ENCODE measurements around the gene PTPN1. TPM values are rescaled to one million over a fixed set of nuclear protein-coding genes. Genes with fewer than 3 reads are reported as not detected.

PTPN1 gene
- polyA plus RNA-seq, 3 donors = 12.4 to 21.4 (median 19.1) TPM

DNA sequence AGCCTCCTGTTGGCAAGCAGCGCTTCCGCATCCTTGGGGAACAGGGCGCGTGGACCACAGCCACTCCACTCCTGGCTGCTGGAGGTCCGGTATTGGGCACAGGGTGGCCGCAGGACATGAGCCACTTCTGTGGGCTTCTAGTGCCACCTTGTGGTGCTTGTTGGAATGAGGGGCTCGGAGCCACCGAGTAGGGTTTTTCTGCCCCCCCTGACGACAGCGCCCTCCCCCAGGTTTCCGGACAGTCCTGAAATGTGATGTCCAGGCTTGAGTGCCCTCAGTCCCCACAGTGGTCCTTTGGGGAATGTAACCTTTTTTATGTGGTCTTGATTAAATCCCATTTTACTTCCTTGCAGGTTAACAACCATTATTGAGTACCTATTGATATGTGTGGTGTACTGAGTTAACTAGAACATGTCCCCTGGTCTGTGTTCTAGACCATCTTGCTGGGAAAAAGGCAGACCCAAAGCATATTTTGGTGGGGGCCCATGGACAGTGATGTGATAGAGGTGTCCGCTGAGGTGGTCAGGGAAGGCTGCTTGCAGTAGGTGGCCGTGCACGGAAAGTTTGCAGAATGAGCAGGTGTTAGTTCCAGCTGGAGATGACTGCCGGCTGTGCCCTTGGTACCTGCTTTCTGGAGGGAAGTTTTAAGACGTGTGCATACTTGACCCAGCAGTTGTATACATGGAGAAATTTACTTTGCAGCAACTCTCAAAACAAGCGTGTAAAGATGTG lies 70.0 kb downstream of the PTPN1 start:
- Mint-ChIP-seq H3K9me3 (no peaks in the 10 kb centered on the region), H3K27ac (peak overlapping the region in 3 of 7 donors; percentile 20 to 67 (median 33)), H3K27me3 (ENCODE audit: low read depth in 3 of 3) (no peaks in the 10 kb centered on the region), H3K36me3 (peaks cover 85 to 94% of the 10 kb centered on the region in 2 donors), H3K4me1 (peaks cover 2% of the 10 kb centered on the region), H3K4me3 (no peak overlapping the region)
- intact Hi-C loops (cut with micrococcal nuclease) = loop anchor here in 1 of 2 donors (2.0 to 10.0 kb wide), 2 partner anchors 393 to 605 kb away; no protein-coding TSS in a partner anchor
- TF ChIP-seq, protein P1, sequence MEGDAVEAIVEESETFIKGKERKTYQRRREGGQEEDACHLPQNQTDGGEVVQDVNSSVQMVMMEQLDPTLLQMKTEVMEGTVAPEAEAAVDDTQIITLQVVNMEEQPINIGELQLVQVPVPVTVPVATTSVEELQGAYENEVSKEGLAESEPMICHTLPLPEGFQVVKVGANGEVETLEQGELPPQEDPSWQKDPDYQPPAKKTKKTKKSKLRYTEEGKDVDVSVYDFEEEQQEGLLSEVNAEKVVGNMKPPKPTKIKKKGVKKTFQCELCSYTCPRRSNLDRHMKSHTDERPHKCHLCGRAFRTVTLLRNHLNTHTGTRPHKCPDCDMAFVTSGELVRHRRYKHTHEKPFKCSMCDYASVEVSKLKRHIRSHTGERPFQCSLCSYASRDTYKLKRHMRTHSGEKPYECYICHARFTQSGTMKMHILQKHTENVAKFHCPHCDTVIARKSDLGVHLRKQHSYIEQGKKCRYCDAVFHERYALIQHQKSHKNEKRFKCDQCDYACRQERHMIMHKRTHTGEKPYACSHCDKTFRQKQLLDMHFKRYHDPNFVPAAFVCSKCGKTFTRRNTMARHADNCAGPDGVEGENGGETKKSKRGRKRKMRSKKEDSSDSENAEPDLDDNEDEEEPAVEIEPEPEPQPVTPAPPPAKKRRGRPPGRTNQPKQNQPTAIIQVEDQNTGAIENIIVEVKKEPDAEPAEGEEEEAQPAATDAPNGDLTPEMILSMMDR (IDR thresholded peaks at IDR 0.05) = peak; percentile 83
- 84% methylated on average over 12 of the region's 17 CpGs for WGBS (ENCODE audit: insufficient coverage)
- Histone ChIP-seq H3K27me3 (ENCODE audit: control insufficient read depth in 2 of 2, insufficient read depth in 2 of 2, low read length in 2 of 2) (no peaks in the 10 kb centered on the region), H2AFZ (ENCODE audit: insufficient read depth, low read depth, low read length, poor library complexity, severe bottlenecking) (no peak overlapping the region), H3K9me3 (replicated peaks in 1 of 2; ENCODE audit: control insufficient read depth in 1 of 2, insufficient read depth in 1 of 2, low read length in 2 of 2) (no peaks in the 10 kb centered on the region), H3K4me2 (replicated peaks; ENCODE audit: extremely low read depth, low read length, poor library complexity, severe bottlenecking) (no peak overlapping the region), H3K36me3 (replicated peaks in 1 of 2; ENCODE audit: control insufficient read depth in 1 of 2, insufficient read depth in 2 of 2, low read length in 2 of 2) (peaks cover 86 to 92% of the 10 kb centered on the region in 2 donors), H3K4me1 (ENCODE audit: control insufficient read depth in 1 of 2, insufficient read depth in 2 of 2, low read length in 2 of 2) (no peaks in the 10 kb centered on the region), H4K20me1 (ENCODE audit: insufficient read depth, low read length) (peaks cover 54% of the 10 kb centered on the region), H3K79me2 (ENCODE audit: insufficient read depth, low read length) (no peaks in the 10 kb centered on the region), H3K9ac (ENCODE audit: insufficient read depth, low read length, poor library complexity, severe bottlenecking) (no peak overlapping the region), H3K27ac (ENCODE audit: low read depth in 1 of 2, low read length in 2 of 2) (no peak overlapping the region), H3K4me3 (replicated peaks in 1 of 3; ENCODE audit: low read depth in 2 of 3, low read length in 3 of 3) (no peak overlapping the region)
- peak; percentile 32 to 52 (median 42) for DNase-seq

DNA sequence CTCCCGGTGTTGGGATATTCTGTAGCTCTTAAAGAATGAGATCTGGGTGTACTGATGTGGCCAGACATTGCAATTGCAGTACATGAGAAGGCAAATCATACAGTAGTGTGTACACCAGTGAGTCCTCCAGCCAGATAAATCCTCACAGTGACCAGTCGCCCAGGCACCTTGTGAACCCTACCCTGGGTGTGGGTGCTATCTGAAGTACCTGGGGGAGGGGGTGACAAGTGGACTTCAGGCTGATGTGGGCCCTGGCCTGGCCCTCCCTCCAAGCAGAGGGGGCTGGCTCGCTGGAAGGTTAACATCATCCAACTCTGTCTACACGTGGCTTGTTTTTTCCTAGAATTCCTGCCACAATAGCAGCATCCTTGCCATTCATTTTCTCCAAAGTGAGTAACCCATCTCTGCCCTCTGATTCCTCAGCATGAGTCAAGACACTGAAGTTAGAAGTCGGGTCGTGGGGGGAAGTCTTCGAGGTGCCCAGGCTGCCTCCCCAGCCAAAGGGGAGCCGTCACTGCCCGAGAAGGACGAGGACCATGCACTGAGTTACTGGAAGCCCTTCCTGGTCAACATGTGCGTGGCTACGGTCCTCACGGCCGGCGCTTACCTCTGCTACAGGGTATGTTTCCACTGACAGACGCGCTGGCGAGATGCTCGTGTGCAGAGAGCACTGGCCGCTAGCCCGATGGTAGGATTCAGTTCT lies 70.8 kb downstream of the PTPN1 start:
- 96% methylated on average over 21 of the region's 21 CpGs for WGBS (ENCODE audit: insufficient coverage)
- H2AFZ ChIP-seq (ENCODE audit: insufficient read depth, low read depth, low read length, poor library complexity, severe bottlenecking) = no peak overlapping the region
- H3K4me1 ChIP-seq (ENCODE audit: control insufficient read depth in 1 of 2, insufficient read depth in 2 of 2, low read length in 2 of 2) = no peaks in the 10 kb centered on the region
- Mint-ChIP-seq H3K9me3 (no peaks in the 10 kb centered on the region), H3K27ac (no peak overlapping the region), H3K27me3 (ENCODE audit: low read depth in 3 of 3) (no peaks in the 10 kb centered on the region), H3K36me3 (peaks cover 87 to 95% of the 10 kb centered on the region in 2 donors), H3K4me1 (peaks cover under 1% of the 10 kb centered on the region), H3K4me3 (no peak overlapping the region)
- DNase-seq = no peak
- peaks cover 46% of the 10 kb centered on the region for H4K20me1 ChIP-seq (ENCODE audit: insufficient read depth, low read length)
- no peak overlapping the region for H3K27ac ChIP-seq (ENCODE audit: low read depth in 1 of 2, low read length in 2 of 2)
- no peak overlapping the region for H3K4me2 ChIP-seq (replicated peaks; ENCODE audit: extremely low read depth, low read length, poor library complexity, severe bottlenecking)
- TF ChIP-seq, protein P1 (IDR thresholded peaks at IDR 0.05) = no peak
- H3K9ac ChIP-seq (ENCODE audit: insufficient read depth, low read length, poor library complexity, severe bottlenecking) = no peak overlapping the region
- intact Hi-C loops (cut with micrococcal nuclease) = loop anchor here in 1 of 2 donors (2.0 to 10.0 kb wide), 2 partner anchors 394 to 606 kb away; no protein-coding TSS in a partner anchor
- peaks cover 90 to 95% of the 10 kb centered on the region in 2 donors for H3K36me3 ChIP-seq (replicated peaks in 1 of 2; ENCODE audit: control insufficient read depth in 1 of 2, insufficient read depth in 2 of 2, low read length in 2 of 2)
- H3K4me3 ChIP-seq (replicated peaks in 1 of 3; ENCODE audit: low read depth in 2 of 3, low read length in 3 of 3) = no peak overlapping the region
- H3K79me2 ChIP-seq (ENCODE audit: insufficient read depth, low read length) = no peaks in the 10 kb centered on the region
- H3K27me3 ChIP-seq (ENCODE audit: control insufficient read depth in 2 of 2, insufficient read depth in 2 of 2, low read length in 2 of 2) = no peaks in the 10 kb centered on the region
- no peaks in the 10 kb centered on the region for H3K9me3 ChIP-seq (replicated peaks in 1 of 2; ENCODE audit: control insufficient read depth in 1 of 2, insufficient read depth in 1 of 2, low read length in 2 of 2)
